ENCODE results near the gene GLUD2. TPM values are rescaled to one million over a fixed set of nuclear protein-coding genes. Genes with fewer than 3 reads are reported as not detected.

GLUD2 gene
- total and polyA plus RNA-seq, 9 of the 15 experiments (the other 6 are each of a cell fraction or from before 2014, with no cell fraction given) = 1.5 to 9.6 (median 7.1) TPM

DNA sequence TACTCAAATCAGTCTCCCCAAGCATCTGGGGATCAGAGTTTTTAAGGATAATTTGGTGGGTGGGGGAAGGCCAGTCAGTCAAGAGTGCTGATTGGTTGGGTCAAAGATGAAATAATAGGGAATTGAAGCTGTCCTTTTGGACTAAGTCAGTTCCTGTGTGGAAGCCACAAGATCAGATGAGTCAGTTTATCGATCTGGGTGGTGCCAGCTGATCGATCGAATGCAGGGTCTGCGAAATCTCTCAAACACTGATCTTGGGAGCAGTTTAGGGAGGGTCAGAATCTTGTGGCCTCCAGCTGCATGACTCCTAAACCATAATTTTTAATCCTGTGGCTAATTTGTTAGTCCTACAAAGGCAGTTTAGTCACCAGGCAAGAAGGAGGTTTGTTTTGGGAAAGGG, 17.3 kb upstream of the GLUD2 start:
- intact Hi-C loops (cut with micrococcal nuclease) = no loop called here

More for the DNA sequence above, 17.3 kb upstream of the GLUD2 start:
- no peak for DNase-seq (ENCODE audit: extremely low read depth in 1 of 4, low spot score in 3 of 4)
- Histone ChIP-seq H4K20me1 (replicated peaks; ENCODE audit: control insufficient read depth, insufficient read depth, low read length) (no peaks in the 10 kb centered on the region), H3K4me1 (replicated peaks in 1 of 2; ENCODE audit: control insufficient read depth in 2 of 2, insufficient read depth in 2 of 2, low read length in 2 of 2) (no peaks in the 10 kb centered on the region), H3K9ac (ENCODE audit: insufficient read depth in 1 of 2, low read depth in 2 of 2, low read length in 2 of 2) (no peak overlapping the region), H3K9me3 (replicated peaks; ENCODE audit: control insufficient read depth, insufficient read depth, low read depth, low read length) (no peaks in the 10 kb centered on the region), H2AFZ (ENCODE audit: low read depth, low read length) (no peak overlapping the region), H3K79me2 (ENCODE audit: control insufficient read depth, insufficient read depth, low read length) (no peaks in the 10 kb centered on the region), H3K27me3 (ENCODE audit: control insufficient read depth in 2 of 2, insufficient read depth in 2 of 2, low read length in 2 of 2) (peaks cover 0 to 4% of the 10 kb centered on the region in 2 experiments; a peak in 1 of 5 replicates), H3K36me3 (ENCODE audit: control insufficient read depth, insufficient read depth, low read length) (no peaks in the 10 kb centered on the region), H3K9me1 (ENCODE audit: control insufficient read depth, insufficient read depth, low read length) (no peaks in the 10 kb centered on the region), H3K27ac (ENCODE audit: extremely low read depth, low read depth, low read length) (no peak overlapping the region), H3K4me2 (ENCODE audit: insufficient read depth, low read length) (no peak overlapping the region), H3K4me3 (no peak overlapping the region)
- in situ Hi-C loops (cut with MboI) = no loop called here
- TF ChIP-seq ZFP30 (CRISPR knock-in tag; IDR thresholded peaks at IDR 0.05; ENCODE audit: borderline replicate concordance) (no peak), POLR3A (IDR thresholded peaks at IDR 0.05; ENCODE audit: borderline replicate concordance, extremely low read depth, insufficient read depth, insufficient read length) (no peak), SNAPC5 (CRISPR knock-in tag; IDR thresholded peaks at IDR 0.05) (no peak), ZNF778 (CRISPR knock-in tag; IDR thresholded peaks at IDR 0.05) (no peak), RBM22 (IDR thresholded peaks at IDR 0.05; ENCODE audit: low read depth, low read length, poor library complexity, severe bottlenecking) (no peak), KHSRP (IDR thresholded peaks at IDR 0.05) (no peak), DMBX1 (CRISPR knock-in tag; IDR thresholded peaks at IDR 0.05; ENCODE audit: borderline replicate concordance) (no peak), ZBTB7A (IDR thresholded peaks at IDR 0.05; ENCODE audit: borderline replicate concordance, control insufficient read depth, low read depth, low read length) (no peak), RAD51 (IDR thresholded peaks at IDR 0.05; ENCODE audit: borderline replicate concordance, low read depth) (no peak), CREBBP (IDR thresholded peaks at IDR 0.05; ENCODE audit: low read depth, low read length) (no peak), BMI1 (IDR thresholded peaks at IDR 0.05; ENCODE audit: low read length) (no peak)
- TF ChIP-seq, protein P1, sequence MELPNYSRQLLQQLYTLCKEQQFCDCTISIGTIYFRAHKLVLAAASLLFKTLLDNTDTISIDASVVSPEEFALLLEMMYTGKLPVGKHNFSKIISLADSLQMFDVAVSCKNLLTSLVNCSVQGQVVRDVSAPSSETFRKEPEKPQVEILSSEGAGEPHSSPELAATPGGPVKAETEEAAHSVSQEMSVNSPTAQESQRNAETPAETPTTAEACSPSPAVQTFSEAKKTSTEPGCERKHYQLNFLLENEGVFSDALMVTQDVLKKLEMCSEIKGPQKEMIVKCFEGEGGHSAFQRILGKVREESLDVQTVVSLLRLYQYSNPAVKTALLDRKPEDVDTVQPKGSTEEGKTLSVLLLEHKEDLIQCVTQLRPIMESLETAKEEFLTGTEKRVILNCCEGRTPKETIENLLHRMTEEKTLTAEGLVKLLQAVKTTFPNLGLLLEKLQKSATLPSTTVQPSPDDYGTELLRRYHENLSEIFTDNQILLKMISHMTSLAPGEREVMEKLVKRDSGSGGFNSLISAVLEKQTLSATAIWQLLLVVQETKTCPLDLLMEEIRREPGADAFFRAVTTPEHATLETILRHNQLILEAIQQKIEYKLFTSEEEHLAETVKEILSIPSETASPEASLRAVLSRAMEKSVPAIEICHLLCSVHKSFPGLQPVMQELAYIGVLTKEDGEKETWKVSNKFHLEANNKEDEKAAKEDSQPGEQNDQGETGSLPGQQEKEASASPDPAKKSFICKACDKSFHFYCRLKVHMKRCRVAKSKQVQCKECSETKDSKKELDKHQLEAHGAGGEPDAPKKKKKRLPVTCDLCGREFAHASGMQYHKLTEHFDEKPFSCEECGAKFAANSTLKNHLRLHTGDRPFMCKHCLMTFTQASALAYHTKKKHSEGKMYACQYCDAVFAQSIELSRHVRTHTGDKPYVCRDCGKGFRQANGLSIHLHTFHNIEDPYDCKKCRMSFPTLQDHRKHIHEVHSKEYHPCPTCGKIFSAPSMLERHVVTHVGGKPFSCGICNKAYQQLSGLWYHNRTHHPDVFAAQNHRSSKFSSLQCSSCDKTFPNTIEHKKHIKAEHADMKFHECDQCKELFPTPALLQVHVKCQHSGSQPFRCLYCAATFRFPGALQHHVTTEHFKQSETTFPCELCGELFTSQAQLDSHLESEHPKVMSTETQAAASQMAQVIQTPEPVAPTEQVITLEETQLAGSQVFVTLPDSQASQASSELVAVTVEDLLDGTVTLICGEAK (IDR thresholded peaks at IDR 0.05) = no peak
- TF ChIP-seq, protein P1 (CRISPR knock-in tag; IDR thresholded peaks at IDR 0.05) = no peak
- TF ChIP-seq, protein P2, sequence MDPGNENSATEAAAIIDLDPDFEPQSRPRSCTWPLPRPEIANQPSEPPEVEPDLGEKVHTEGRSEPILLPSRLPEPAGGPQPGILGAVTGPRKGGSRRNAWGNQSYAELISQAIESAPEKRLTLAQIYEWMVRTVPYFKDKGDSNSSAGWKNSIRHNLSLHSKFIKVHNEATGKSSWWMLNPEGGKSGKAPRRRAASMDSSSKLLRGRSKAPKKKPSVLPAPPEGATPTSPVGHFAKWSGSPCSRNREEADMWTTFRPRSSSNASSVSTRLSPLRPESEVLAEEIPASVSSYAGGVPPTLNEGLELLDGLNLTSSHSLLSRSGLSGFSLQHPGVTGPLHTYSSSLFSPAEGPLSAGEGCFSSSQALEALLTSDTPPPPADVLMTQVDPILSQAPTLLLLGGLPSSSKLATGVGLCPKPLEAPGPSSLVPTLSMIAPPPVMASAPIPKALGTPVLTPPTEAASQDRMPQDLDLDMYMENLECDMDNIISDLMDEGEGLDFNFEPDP (CRISPR knock-in tag; IDR thresholded peaks at IDR 0.05) = no peak
- ChIA-PET POLR2A (no interaction called here), CTCF (ENCODE audit: low intra/inter-chr PET ratio) (no interaction called here)
- no peak for ATAC-seq
- no peak for FAIRE-seq
- BruUV-seq (replicated peaks) = no TSS peak
- 0% methylated on average over 3 of the region's 4 CpGs for WGBS (ENCODE audit: insufficient coverage, low coverage, missing lambda C conversion rate)

Data from K562 (cell line).